ENCODE results near the gene GPM6B.
A peak's percentile ranks its signal among the peaks of the same experiment; 100 is the strongest.
"Not testable (repeated sequence)": the region's sequence is repeated elsewhere in the genome, so short reads cannot be mapped to it uniquely, and the experiment has no call there.

GPM6B gene

DNA sequence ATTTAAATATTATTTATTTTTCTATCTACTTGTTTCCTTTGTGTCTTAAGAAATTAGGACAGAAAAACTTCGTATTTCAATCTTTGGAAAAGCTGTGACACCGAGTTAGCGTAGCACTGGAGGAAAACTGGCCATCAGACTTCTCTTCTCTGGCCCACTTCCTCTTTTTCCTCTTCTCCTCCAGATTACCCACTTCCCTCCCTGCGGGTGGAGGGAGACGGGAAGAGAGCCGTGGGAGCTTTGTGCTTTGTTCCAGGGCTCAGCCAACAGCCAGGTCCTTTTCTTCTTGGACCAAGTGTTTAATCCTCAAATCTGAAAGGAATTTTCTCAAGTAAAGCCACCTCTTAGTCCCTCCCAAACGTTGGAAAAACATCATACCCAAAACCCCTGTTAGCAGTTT lies 52.6 kb downstream of the GPM6B start:
- no peak for DNase-seq

DNA sequence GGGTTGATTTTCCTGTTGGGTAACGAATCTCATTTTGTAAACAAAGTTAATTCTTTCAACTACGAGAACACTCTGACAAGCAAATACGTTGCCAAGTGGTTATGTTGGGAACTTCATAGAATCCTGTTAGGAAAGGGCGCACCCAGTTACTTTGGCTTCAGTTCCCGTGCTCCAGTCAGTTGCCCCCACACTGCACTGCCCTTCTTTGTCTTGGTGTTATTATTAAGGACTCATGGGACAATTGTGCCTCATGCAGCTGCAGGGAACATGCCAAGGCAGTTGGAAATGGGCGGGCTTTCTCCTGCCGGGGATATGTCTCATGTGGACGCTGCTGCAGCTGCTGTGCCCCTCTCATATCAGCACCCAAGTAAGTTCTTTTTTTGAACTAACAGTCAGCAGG lies 53.4 kb downstream of the GPM6B start:
- no peak for DNase-seq

GRCh38 chrX:13761606-13762414 lies 55.1 kb downstream of the GPM6B start:
- DNase-seq = peak in 1 of 3 experiments; percentile 37

DNA sequence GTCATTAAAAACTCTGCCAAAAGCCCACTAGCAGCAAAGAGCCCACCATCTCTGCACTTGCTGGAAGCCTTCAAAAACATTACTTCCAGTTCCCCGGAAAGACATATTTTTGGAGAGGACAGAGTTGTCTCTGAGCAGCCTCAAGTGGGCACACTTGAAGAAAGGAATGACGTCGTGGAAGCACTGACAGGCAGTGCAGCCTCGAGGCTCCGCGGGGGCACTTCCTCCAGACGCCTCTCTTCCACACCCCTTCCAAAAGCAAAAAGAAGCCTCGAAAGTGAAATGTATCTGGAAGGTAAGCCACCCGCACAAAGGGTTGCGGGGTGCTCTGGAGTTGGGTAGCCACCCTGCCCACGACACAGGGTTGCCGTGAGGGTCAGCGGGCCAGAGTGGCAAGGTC lies 56.5 kb downstream of the GPM6B start:
- DNase-seq = no peak

DNA sequence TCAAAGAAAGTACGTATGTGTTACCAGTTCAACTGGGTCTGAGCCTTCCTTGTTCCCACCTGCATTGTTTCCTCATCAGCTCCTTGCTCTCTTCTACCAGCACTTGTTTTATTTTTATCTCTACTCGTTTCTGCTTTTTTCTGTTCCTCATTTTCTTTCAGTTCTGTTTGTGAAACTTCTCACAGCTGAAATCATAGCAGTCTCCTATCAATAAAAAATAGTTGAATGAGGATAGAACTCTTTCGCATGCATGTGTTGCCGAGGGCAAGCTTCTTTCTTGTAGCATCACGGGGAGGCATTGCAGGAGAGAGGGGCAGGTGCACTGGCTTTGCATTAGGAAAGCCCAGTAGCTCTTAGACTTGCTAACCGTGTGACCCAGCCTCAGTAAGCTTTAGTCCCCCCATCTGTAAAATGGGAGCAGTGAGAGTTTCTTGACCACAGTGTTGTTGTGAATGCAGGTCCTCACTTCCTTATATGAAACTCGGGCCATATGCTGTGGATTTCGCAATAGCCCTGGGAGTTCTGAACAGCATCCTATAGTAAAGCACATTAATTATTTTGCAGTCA lies 57.7 kb downstream of the GPM6B start:
- no peak for DNase-seq

DNA sequence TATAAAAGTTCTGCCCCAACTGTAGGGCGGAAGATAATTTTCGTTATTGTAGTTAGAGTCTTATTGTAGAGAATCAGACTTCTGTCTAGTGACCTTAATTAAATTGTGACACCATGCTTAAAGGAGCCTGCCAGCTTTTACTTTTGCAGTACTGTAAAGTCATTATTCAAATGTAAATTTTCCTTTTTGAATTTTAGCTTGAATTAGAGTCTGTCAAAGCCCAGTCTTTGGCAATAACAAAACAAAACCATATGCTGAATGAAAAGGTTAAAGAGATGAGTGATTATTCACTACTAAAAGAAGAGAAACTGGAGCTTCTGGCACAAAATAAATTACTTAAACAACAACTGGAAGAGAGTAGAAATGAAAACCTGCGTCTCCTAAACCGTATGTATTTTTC lies 60.5 kb downstream of the GPM6B start:
- no peak for DNase-seq

GRCh38 chrX:13755254-13755653 lies 61.6 kb downstream of the GPM6B start:
- DNase-seq = no peak

DNA sequence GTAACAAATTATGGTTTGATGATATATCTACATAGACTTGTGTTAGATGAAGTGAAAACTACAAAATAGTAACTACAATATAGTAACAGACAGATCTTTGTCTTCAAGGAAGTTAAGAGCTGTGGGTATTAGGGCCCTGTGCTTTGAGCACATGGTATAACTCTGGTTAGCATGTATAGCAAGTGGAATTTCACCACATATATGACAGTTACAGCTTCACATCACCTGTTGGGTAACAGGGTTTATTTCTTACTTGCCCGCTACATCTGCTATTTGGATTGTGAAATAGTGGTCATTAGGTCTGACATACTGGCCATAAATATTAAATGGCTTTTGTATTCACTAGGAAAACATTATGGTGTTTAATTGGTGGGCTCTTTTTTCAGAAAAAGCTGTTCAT lies 62.1 kb downstream of the GPM6B start:
- DNase-seq = peak in 1 of 3 experiments; percentile 33

- no peak for DNase-seq
Observed at GRCh38 chrX:13752646-13753045, 64.2 kb downstream of the GPM6B start.

GRCh38 chrX:13752141-13752540 lies 64.8 kb downstream of the GPM6B start:
- DNase-seq = no peak

DNA sequence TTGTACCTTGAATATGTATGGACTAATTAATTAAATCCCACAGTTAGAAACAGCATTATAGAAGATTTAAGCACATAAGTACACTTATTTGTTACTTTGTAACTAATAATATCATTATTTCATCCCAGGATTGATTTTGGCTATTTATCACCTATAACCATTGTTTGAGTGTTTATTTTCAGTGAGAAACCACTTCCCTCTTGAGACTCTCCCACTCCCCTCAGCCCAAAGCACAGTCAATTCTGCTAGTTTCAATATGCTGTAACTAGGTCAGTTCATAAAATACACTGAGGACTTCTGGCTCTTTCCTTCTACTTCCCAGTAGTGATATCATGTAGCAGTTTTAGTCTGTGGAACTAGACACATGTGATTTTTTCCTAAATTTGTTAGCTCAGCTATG lies 66.1 kb downstream of the GPM6B start:
- DNase-seq = no peak

- DNase-seq = peak; percentile 3 to 86 (median 45)
Observed at GRCh38 chrX:13750204-13750603, 66.7 kb downstream of the GPM6B start.

GRCh38 chrX:13748486-13748885 lies 68.4 kb downstream of the GPM6B start:
- no peak for DNase-seq

- peak; percentile 6 to 65 (median 24) for DNase-seq
Observed at GRCh38 chrX:13747836-13748235, 69.1 kb downstream of the GPM6B start.

- DNase-seq = no peak
Observed at GRCh38 chrX:13742397-13743176, 74.3 kb downstream of the GPM6B start.

DNA sequence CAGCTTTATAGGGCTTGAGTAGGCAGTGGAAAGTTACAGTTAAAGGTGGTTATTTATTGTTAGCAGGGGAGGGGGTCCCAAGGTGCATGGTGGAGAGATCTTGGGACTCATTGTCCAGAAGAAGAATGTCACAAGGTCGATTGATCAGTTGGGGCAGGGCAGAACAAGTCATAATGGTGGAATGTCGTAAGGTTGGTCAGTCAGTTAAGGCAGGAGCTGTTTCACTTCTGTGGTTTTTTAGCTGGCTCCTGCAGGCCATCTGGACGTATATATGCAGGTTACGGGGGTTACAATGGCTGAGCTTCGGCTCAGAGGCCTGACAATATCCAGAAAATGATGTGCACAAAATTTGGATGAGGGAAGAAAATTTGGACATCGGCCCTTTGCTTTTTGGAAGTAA lies 75.2 kb downstream of the GPM6B start:
- DNase-seq = no peak

- peak; percentile 96 to 100 (median 99) for DNase-seq
Observed at GRCh38 chrX:13734278-13735172, 82.4 kb downstream of the GPM6B start, which contains the start of the genes OFD1 and TRAPPC2. TSS of gene OFD1 (plus strand) at chrX:13734748. CDS start at chrX:13735072, 324 bp downstream. TSS of gene TRAPPC2 (minus strand) at chrX:13734620. CDS start at chrX:13719963, 14,657 bp downstream.

DNA sequence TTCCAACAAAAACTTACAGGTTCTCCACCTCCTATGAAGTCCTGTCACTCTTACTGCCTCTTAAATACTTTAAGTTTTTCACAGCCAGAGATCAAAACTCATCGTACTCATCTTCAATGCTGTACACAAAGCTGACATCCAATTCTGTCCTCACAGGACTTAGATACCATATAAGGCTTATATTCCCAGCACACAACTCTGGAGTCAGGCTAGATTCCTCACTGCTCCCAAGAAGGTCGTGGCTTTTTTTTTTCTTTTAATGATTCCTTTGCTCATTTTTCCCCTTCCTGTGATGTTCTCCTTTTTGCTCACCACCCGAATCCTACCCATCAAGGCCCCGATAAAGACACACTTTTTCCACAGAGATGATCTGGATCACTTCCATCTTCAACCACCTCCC lies 83.4 kb downstream of the GPM6B start:
- no peak for DNase-seq

- DNase-seq = no peak
Observed at GRCh38 chrX:13732246-13733067, 84.4 kb downstream of the GPM6B start.

DNA sequence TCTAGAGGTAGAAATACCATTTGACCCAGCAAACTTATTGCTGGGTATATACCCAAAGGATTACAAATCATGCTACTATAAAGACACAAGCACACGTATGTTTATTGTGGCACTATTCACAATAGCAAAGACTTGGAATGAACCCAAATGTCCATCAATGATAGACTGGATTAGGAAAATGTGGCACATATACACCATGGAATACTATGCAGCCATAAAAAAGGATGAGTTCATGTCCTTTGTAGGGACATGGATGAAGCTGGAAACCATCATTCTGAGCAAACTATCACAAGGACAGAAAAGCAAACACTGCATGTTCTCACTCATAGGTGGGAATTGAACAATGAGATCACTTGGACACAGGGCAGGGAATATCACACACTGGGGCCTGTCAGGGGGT lies 86.4 kb downstream of the GPM6B start:
- DNase-seq = not testable (repeated sequence)

DNA sequence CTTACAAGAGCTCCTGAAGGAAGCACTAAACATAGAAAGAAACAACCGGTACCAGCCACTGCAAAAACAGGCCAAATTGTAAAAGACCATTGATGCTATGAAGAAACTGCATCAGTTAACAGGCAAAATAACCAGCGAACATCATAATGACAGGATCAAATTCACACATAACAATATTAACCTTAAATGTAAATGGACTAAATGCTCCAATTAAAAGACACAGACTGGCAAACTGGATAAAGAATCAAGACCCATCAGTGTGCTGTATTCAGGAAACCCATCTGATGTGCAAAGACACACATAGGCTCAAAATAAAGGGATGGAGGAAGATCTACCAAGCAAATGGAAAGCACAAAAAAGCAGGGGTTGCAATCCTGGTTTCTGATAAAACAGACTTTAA lies 90.3 kb downstream of the GPM6B start:
- not testable (repeated sequence) for DNase-seq

DNA sequence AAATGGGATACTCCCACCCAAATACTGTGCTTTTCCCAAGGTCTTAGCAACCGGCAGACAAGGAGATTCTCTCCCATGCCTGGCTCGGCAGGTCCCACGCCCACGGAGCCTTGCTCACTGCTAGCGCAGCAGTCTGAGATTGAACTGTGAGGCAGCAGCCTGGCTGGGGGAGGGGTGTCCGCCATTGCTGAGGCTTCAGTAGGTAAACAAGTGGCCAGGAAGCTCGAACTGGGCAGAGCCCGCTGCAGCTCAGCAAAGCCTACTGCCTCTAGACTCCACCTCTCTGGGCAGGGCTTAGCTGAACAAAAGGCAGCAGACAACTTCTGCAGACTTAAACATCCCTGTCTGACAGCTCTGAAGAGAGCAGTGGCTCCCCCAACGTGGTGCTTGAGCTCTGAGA lies 92.0 kb downstream of the GPM6B start:
- DNase-seq = peak in 1 of 3 experiments; percentile 33
